ENCODE data around the gene MMP1.

GRCh38 chr11:102833731-102834130, 35.8 kb upstream of the MMP1 start:
- TF ChIP-seq, protein P1, sequence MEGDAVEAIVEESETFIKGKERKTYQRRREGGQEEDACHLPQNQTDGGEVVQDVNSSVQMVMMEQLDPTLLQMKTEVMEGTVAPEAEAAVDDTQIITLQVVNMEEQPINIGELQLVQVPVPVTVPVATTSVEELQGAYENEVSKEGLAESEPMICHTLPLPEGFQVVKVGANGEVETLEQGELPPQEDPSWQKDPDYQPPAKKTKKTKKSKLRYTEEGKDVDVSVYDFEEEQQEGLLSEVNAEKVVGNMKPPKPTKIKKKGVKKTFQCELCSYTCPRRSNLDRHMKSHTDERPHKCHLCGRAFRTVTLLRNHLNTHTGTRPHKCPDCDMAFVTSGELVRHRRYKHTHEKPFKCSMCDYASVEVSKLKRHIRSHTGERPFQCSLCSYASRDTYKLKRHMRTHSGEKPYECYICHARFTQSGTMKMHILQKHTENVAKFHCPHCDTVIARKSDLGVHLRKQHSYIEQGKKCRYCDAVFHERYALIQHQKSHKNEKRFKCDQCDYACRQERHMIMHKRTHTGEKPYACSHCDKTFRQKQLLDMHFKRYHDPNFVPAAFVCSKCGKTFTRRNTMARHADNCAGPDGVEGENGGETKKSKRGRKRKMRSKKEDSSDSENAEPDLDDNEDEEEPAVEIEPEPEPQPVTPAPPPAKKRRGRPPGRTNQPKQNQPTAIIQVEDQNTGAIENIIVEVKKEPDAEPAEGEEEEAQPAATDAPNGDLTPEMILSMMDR (IDR thresholded peaks at IDR 0.05; ENCODE audit: insufficient read depth, low read length, poor library complexity, severe bottlenecking): no peak
- TF ChIP-seq EZH2phosphoT487 (conservative IDR thresholded peaks at IDR 0.05; ENCODE audit: low read length): no peak

All from SU-DHL-6 (cell line).